Measurements from ENCODE around the gene SLC15A5. TPM values are rescaled to one million over a fixed set of nuclear protein-coding genes. Genes with fewer than 3 reads are reported as not detected.

Gene SLC15A5
- total RNA-seq, 1 experiment from 2014 or later, result not detected

- no peaks in the 10 kb centered on the region for H3K9me3 Mint-ChIP-seq (ENCODE audit: low read depth, unreplicated experiment)
- no peaks in the 10 kb centered on the region for H3K4me1 Mint-ChIP-seq (ENCODE audit: low read depth, unreplicated experiment)
- DNase-seq, result no peak
- no peak overlapping the region for H3K27ac Mint-ChIP-seq (ENCODE audit: unreplicated experiment)
- no peaks in the 10 kb centered on the region for H3K36me3 Mint-ChIP-seq (ENCODE audit: insufficient read depth, unreplicated experiment)
- intact Hi-C loops (cut with micrococcal nuclease; ENCODE audit: unreplicated experiment), result no loop called here
- no peaks in the 10 kb centered on the region for H3K27me3 Mint-ChIP-seq (ENCODE audit: unreplicated experiment)
- no peak for TF ChIP-seq CTCF (IDR thresholded peaks at IDR 0.05; ENCODE audit: unreplicated experiment)
- H3K4me3 Mint-ChIP-seq (ENCODE audit: low read depth, unreplicated experiment), result no peak overlapping the region
- CTCF ChIA-PET, result no interaction called here
- BruUV-seq (replicated peaks), result no TSS peak
Measured at GRCh38 chr12:16297521-16297920, 20.0 kb upstream of the SLC15A5 start.

GRCh38 chr12:16294376-16294956, 17.0 kb upstream of the SLC15A5 start:
- CTCF ChIA-PET, result no interaction called here
- DNase-seq, result no peak
- Mint-ChIP-seq H3K27me3 (ENCODE audit: unreplicated experiment) (no peaks in the 10 kb centered on the region), H3K27ac (ENCODE audit: unreplicated experiment) (no peak overlapping the region), H3K36me3 (ENCODE audit: insufficient read depth, unreplicated experiment) (no peaks in the 10 kb centered on the region), H3K4me1 (ENCODE audit: low read depth, unreplicated experiment) (no peaks in the 10 kb centered on the region), H3K9me3 (ENCODE audit: low read depth, unreplicated experiment) (no peaks in the 10 kb centered on the region), H3K4me3 (ENCODE audit: low read depth, unreplicated experiment) (no peak overlapping the region)
- no TSS peak for BruUV-seq (replicated peaks)
- intact Hi-C loops (cut with micrococcal nuclease; ENCODE audit: unreplicated experiment), result no loop called here
- no peak for TF ChIP-seq CTCF (IDR thresholded peaks at IDR 0.05; ENCODE audit: unreplicated experiment)

GRCh38 chr12:16291032-16291431, 13.5 kb upstream of the SLC15A5 start:
- no TSS peak for BruUV-seq (replicated peaks)
- CTCF ChIA-PET, result no interaction called here
- H3K4me3 Mint-ChIP-seq (ENCODE audit: low read depth, unreplicated experiment), result no peak overlapping the region

GRCh38 chr12:16285586-16285985, 8.1 kb upstream of the SLC15A5 start:
- H3K9me3 Mint-ChIP-seq (ENCODE audit: low read depth, unreplicated experiment), result no peaks in the 10 kb centered on the region
- H3K27me3 Mint-ChIP-seq (ENCODE audit: unreplicated experiment), result no peaks in the 10 kb centered on the region
- intact Hi-C loops (cut with micrococcal nuclease; ENCODE audit: unreplicated experiment), result no loop called here
- no peaks in the 10 kb centered on the region for H3K36me3 Mint-ChIP-seq (ENCODE audit: insufficient read depth, unreplicated experiment)
- BruUV-seq (replicated peaks), result no TSS peak
- no peak for TF ChIP-seq CTCF (IDR thresholded peaks at IDR 0.05; ENCODE audit: unreplicated experiment)
- H3K4me1 Mint-ChIP-seq (ENCODE audit: low read depth, unreplicated experiment), result no peaks in the 10 kb centered on the region
- no peak overlapping the region for H3K4me3 Mint-ChIP-seq (ENCODE audit: low read depth, unreplicated experiment)
- H3K27ac Mint-ChIP-seq (ENCODE audit: unreplicated experiment), result no peak overlapping the region
- no peak for DNase-seq
- CTCF ChIA-PET, result no interaction called here

More at GRCh38 chr12:16291032-16291431, 13.5 kb upstream of the SLC15A5 start:
- H3K4me1 Mint-ChIP-seq (ENCODE audit: low read depth, unreplicated experiment), result no peaks in the 10 kb centered on the region
- no peak overlapping the region for H3K27ac Mint-ChIP-seq (ENCODE audit: unreplicated experiment)
- intact Hi-C loops (cut with micrococcal nuclease; ENCODE audit: unreplicated experiment), result no loop called here
- DNase-seq, result no peak
- no peak for TF ChIP-seq CTCF (IDR thresholded peaks at IDR 0.05; ENCODE audit: unreplicated experiment)
- no peaks in the 10 kb centered on the region for H3K9me3 Mint-ChIP-seq (ENCODE audit: low read depth, unreplicated experiment)
- H3K27me3 Mint-ChIP-seq (ENCODE audit: unreplicated experiment), result no peaks in the 10 kb centered on the region
- H3K36me3 Mint-ChIP-seq (ENCODE audit: insufficient read depth, unreplicated experiment), result no peaks in the 10 kb centered on the region
